Loucy (cell line): ENCODE data around the gene SOCS7.

Experiments
- H2AFZ ChIP-seq: fragments of 200-600 bp; sonication (generic); 2 replicates; pipeline ENCODE4 v1.6.0; 2016; ENCODE audit warnings: antibody characterized with exemption, mild to moderate bottlenecking, low read length, moderate library complexity
- H3F3A ChIP-seq: fragments of 200-600 bp; 2 replicates; pipeline ENCODE4 v1.6.0; 2016; ENCODE audit warnings: antibody characterized with exemption, low read depth, mild to moderate bottlenecking
- H3K27me3 ChIP-seq: fragments of 200-600 bp; sonication (generic); 2 replicates; pipeline ENCODE4 v1.6.1; 2014; ENCODE audit warnings: low read length, mild to moderate bottlenecking; ENCODE audit not compliant: insufficient read depth, poor library complexity, severe bottlenecking
- H3K36me3 ChIP-seq: fragments of 200-600 bp; sonication (generic); 2 replicates; pipeline ENCODE4 v1.6.1; 2016; ENCODE audit warnings: low read length; ENCODE audit not compliant: insufficient read depth
- H3K4me1 ChIP-seq: fragments of 200-600 bp; sonication (generic); 2 replicates; pipeline ENCODE4 v1.5.1; 2014; ENCODE audit warnings: low read length, mild to moderate bottlenecking; ENCODE audit not compliant: insufficient read depth, poor library complexity, severe bottlenecking
- H3K4me2 ChIP-seq: fragments of 200-600 bp; sonication (generic); 2 replicates; pipeline ENCODE4 v1.6.0; 2014; ENCODE audit warnings: antibody characterized with exemption, low read length, low read depth, mild to moderate bottlenecking; ENCODE audit not compliant: poor library complexity, severe bottlenecking
- H3K4me3 ChIP-seq: fragments of 200-600 bp; sonication (generic); 2 replicates; pipeline ENCODE4 v1.5.1; 2014; ENCODE audit warnings: low read length, mild to moderate bottlenecking, mixed read lengths; ENCODE audit not compliant: poor library complexity, severe bottlenecking
- H3K79me2 ChIP-seq: fragments of 200-600 bp; sonication (generic); 2 replicates; pipeline ENCODE4 v1.6.1; 2014; ENCODE audit warnings: low read length; ENCODE audit not compliant: insufficient read depth
- H3K9ac ChIP-seq: fragments of 200-600 bp; sonication (generic); 2 replicates; pipeline ENCODE4 v1.6.0; 2014; ENCODE audit warnings: mild to moderate bottlenecking, low read depth, low read length, moderate library complexity; ENCODE audit not compliant: poor library complexity, severe bottlenecking
- H3K9me2 ChIP-seq: fragments of 200-600 bp; sonication (generic); replicated peaks from 2 replicates; pipeline ENCODE4 v1.6.1; 2016; ENCODE audit warnings: low read depth, low read length, mixed read lengths
- H3K9me3 ChIP-seq: fragments of 200-600 bp; sonication (generic); 2 replicates; pipeline ENCODE4 v1.6.1; 2014; ENCODE audit warnings: mild to moderate bottlenecking, antibody characterized with exemption, low read length, low read depth; ENCODE audit not compliant: insufficient read depth
- H4K20me1 ChIP-seq: fragments of 200-600 bp; sonication (generic); 2 replicates; pipeline ENCODE4 v1.6.0; 2014; ENCODE audit warnings: antibody characterized with exemption, low read length, mild to moderate bottlenecking; ENCODE audit not compliant: insufficient read depth, poor library complexity, severe bottlenecking
- CTCF ChIP-seq: fragments of 200-600 bp; sonication (generic); conservative IDR thresholded peaks from 2 replicates; pipeline ENCODE4 v1.5.1; 2014; ENCODE audit warnings: mild to moderate bottlenecking, antibody characterized with exemption, low read length
- EZH2phosphoT487 ChIP-seq: fragments of 200-600 bp; IDR thresholded peaks from 2 replicates; pipeline ENCODE4 v1.6.1; 2018; ENCODE audit warnings: antibody characterized with exemption, mild to moderate bottlenecking, moderate library complexity, borderline replicate concordance

The SOCS7 gene

GRCh38 chr17:38428112-38428642 lies 76.5 kb downstream of the SOCS7 start, which contains the start of gene ARHGAP23:
Gene ARHGAP23 (plus strand): TSS chr17:38428464. CDS start chr17:38428486, 22 bp downstream.
- Histone ChIP-seq H3K4me2 (peak within 1 kb of the TSS; percentile 97), H3K79me2 (peaks cover 64% of the 10 kb centered on the region), H4K20me1 (peaks cover 33% of the 10 kb centered on the region), H3K4me3 (peak within 1 kb of the TSS; percentile 84), H3K36me3 (no peaks in the 10 kb centered on the region), H2AFZ (peak within 1 kb of the TSS; percentile 67), H3K4me1 (peaks cover 50% of the 10 kb centered on the region), H3K9me3 (no peaks in the 10 kb centered on the region), H3F3A (0 out of 2 replicates have a peak, but pooled peaks cover 5% of the 10 kb centered on the region), H3K9ac (peak within 1 kb of the TSS; percentile 97), H3K9me2 (no peaks in the 10 kb centered on the region), H3K27me3 (no peaks in the 10 kb centered on the region)
- TF ChIP-seq EZH2phosphoT487 (no peak), CTCF (no peak)

GRCh38 chr17:38428643-38429371 lies 77.2 kb downstream of the SOCS7 start:
- Histone ChIP-seq H2AFZ (peak overlapping the region; percentile 53; the same call in 1 of the 2 replicates), H3F3A (0 out of 2 replicates have a peak, but pooled peaks cover 5% of the 10 kb centered on the region), H3K4me3 (peak overlapping the region; percentile 84), H4K20me1 (peaks cover 39% of the 10 kb centered on the region), H3K4me2 (peak overlapping the region; percentile 97), H3K9ac (peak overlapping the region; percentile 97), H3K9me2 (no peaks in the 10 kb centered on the region), H3K79me2 (peaks cover 70% of the 10 kb centered on the region), H3K4me1 (peaks cover 50% of the 10 kb centered on the region), H3K9me3 (no peaks in the 10 kb centered on the region), H3K36me3 (no peaks in the 10 kb centered on the region), H3K27me3 (no peaks in the 10 kb centered on the region)
- no peak for TF ChIP-seq CTCF
- no peak for TF ChIP-seq EZH2phosphoT487

GRCh38 chr17:38429476-38430100 lies 77.9 kb downstream of the SOCS7 start:
- Histone ChIP-seq H3K9me2 (no peaks in the 10 kb centered on the region), H3K27me3 (no peaks in the 10 kb centered on the region), H3K4me1 (peaks cover 49% of the 10 kb centered on the region), H3F3A (0 out of 2 replicates have a peak, but pooled peaks cover 5% of the 10 kb centered on the region), H3K4me2 (peak overlapping the region; percentile 97), H3K4me3 (peak overlapping the region; percentile 84), H4K20me1 (peaks cover 47% of the 10 kb centered on the region), H3K79me2 (peaks cover 78% of the 10 kb centered on the region), H2AFZ (no peak overlapping the region), H3K9me3 (no peaks in the 10 kb centered on the region), H3K36me3 (no peaks in the 10 kb centered on the region), H3K9ac (peak overlapping the region; percentile 97)
- no peak for TF ChIP-seq EZH2phosphoT487
- TF ChIP-seq CTCF: no peak
